Stimulated activated naive CD8-positive, alpha-beta T cell treated with anti-CD3 and anti-CD28 coated beads, Interleukin-15, amount 100 ng/mL, for 72 hours (primary cell): ENCODE results near the gene UXS1.
A peak's percentile ranks its signal among the peaks of the same experiment; 100 is the strongest.

ENCODE experiments used
- ATAC-seq: fragments of 150-1000 bp; cut with Tn5 transposase; 2 replicates; pipeline ENCODE4 v1.10.0; 2021; ENCODE audit warnings: mild to moderate bottlenecking, moderate library complexity
- DNase-seq, 2 donors: peaks; one replicate each; pipeline ENCODE4 v3.0.0; 2021 to 2022
- H3K27ac Mint-ChIP-seq, 2 donors: one replicate each; pipeline ENCODE4 v1.8.0; 2022; ENCODE audit warnings: mild to moderate bottlenecking in 2 of 2, mixed read lengths in 2 of 2, moderate library complexity in 2 of 2
- H3K27me3 Mint-ChIP-seq: one replicate; pipeline ENCODE4 v1.8.0; 2022; ENCODE audit warnings: mixed read lengths
- H3K4me1 Mint-ChIP-seq: one replicate; pipeline ENCODE4 v1.8.0; 2022; ENCODE audit warnings: mild to moderate bottlenecking, mixed read lengths
- H3K4me3 Mint-ChIP-seq, 2 donors: one replicate each; pipeline ENCODE4 v1.8.0; 2022; ENCODE audit warnings: mild to moderate bottlenecking in 2 of 2, mixed read lengths in 2 of 2, moderate library complexity in 1 of 2
- H3K9me3 Mint-ChIP-seq, 2 donors: one replicate each; pipeline ENCODE4 v1.8.0; 2022; ENCODE audit warnings: mixed read lengths in 2 of 2

UXS1 gene

DNA sequence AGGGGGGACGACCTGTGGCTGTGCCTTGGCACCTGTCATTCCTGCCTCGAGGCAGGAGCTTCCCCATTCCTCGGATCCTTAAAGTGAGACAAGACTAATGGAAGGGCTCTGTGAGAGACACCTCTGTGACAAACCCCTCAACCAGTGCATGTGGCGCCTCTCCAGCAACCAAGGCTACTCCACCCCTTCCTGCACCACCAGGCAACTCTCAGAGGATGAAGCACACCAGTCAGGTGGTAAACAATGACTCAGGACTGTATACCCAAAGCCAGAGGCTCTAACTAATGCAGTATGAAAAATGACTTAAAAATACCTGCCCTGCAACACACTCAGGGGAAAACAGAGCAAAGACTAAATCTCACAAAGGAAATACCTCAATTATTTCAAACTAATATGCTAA is 136.9 kb downstream of the UXS1 start:
- Mint-ChIP-seq H3K27me3 (no peaks in the 10 kb centered on the region), H3K27ac (peak overlapping the region in 1 of 2 donors; percentile 54), H3K9me3 (peaks cover 11 to 15% of the 10 kb centered on the region in 2 donors), H3K4me1 (peaks cover 88% of the 10 kb centered on the region), H3K4me3 (peak overlapping the region in 1 of 2 donors; percentile 27)
- ATAC-seq (peak; percentile 85), DNase-seq (peak in 1 of 2 donors; percentile 53)

DNA sequence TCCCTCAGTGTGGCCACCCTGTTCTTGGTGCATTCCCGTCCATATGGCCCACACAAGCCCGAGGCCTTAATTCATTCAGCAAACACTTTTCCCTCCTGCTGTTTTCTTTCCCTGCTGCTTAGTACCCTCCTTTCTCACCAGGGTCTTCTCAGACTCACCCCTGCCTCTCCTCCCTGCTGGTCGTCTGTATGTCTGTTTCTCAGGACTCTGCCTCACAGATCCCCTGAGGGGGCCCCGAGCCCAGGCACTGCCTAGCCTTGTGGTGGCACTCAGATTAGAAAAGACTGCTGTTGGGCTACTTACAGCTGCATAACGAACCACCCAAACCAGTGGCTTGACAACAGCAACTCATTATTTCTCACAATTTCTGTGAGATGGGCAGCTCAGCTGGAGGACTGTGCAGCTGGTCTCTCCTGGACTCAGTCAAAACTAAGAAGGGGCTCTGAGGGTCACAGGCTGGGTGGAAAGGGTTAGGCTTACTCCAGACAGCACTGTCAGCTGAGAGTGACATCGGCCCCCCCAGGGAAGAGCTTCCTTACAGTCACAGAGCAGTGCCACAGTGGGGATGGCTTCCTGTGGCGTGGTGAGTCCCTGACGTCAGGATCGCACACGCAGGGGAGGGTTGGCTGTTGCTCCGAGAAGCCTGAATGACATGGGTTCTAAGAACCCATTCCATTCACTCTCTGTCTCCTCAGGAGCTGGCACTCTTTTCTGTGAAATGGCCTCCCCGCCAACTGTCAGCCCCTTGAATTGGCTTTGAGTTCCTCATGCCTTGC is 139.0 kb downstream of the UXS1 start:
- Mint-ChIP-seq H3K4me3 (peak overlapping the region in 1 of 2 donors; percentile 17), H3K27ac (no peak overlapping the region), H3K9me3 (peaks cover 2 to 4% of the 10 kb centered on the region in 2 donors), H3K4me1 (peaks cover 80% of the 10 kb centered on the region), H3K27me3 (no peaks in the 10 kb centered on the region)
- DNase-seq = peak in 1 of 2 donors; percentile 16
- ATAC-seq = peak; percentile 34

DNA sequence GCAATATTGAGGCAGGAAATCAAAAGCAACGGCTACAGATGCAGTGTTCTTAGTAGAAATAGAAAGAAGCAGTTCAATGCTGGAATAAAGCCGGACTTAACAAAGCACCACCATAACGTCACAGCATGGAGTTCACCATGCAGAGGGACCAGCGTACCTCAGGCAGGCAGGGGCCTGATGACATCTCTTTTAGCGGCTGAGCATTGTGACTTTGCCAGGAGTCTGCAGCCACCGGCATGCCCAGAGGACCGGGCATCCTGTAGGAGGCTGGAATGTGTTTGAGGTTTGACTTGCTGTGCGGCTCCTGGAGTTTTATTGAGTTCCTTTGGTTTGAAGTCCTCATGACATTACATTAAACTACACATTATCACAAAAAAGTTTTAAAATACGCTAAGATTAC is 139.8 kb downstream of the UXS1 start:
- H3K9me3 Mint-ChIP-seq = no peaks in the 10 kb centered on the region
- H3K4me3 Mint-ChIP-seq = no peak overlapping the region

DNA sequence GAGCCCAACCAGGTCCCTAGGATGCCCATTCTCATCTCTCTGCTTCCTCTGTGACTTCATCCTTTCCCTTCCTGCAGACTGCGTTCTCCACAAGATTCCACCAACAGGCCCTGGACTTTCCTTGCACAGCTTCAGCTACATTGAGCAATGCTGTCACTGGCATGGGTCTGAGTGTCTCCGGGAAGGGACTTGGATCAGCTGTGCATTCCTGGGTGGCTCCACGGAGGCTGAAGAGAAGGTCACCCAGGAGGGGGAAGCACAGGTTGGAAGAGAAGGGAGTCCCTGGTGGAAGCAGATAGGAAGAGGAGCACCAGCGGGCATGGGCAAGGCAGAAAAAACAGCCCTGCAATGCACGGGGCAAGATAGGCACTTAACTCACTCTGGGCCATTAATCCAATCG is 140.5 kb downstream of the UXS1 start:
- peak overlapping the region; percentile 47 to 75 for H3K4me3 Mint-ChIP-seq
- H3K4me1 Mint-ChIP-seq = peaks cover 65% of the 10 kb centered on the region
- DNase-seq (no peak), ATAC-seq (no peak)
- no peaks in the 10 kb centered on the region for H3K27me3 Mint-ChIP-seq
- no peaks in the 10 kb centered on the region for H3K9me3 Mint-ChIP-seq
- no peak overlapping the region for H3K27ac Mint-ChIP-seq

More for the DNA sequence above, 139.8 kb downstream of the UXS1 start:
- Mint-ChIP-seq H3K4me1 (peaks cover 73% of the 10 kb centered on the region), H3K27me3 (no peaks in the 10 kb centered on the region), H3K27ac (peak overlapping the region in 1 of 2 donors; percentile 9)
- no peak for DNase-seq
- no peak for ATAC-seq

DNA sequence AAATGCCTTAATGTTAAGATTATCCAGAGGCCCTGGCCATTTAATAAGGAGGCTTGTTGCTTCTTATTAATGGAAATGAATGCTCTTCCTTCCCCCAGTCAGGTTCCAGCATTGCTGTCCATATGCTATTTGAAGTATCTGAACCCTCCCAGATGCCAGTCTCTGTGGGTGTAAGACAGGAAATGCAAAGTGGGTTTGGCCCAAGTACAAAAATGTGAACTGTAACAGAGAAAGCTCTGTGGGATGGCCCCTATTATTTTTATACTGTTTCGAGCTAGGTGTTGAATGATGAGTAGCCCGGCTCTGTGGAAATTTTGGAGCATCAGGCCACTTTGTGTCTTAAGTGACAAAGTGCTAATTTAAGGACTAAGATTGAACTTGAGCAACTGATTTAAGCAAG is 141.0 kb downstream of the UXS1 start:
- Mint-ChIP-seq H3K27ac (no peak overlapping the region), H3K27me3 (no peaks in the 10 kb centered on the region), H3K9me3 (no peaks in the 10 kb centered on the region), H3K4me3 (peak overlapping the region; percentile 47 to 75), H3K4me1 (peaks cover 60% of the 10 kb centered on the region)
- DNase-seq (peak in 1 of 2 donors; percentile 15), ATAC-seq (peak; percentile 68)

DNA sequence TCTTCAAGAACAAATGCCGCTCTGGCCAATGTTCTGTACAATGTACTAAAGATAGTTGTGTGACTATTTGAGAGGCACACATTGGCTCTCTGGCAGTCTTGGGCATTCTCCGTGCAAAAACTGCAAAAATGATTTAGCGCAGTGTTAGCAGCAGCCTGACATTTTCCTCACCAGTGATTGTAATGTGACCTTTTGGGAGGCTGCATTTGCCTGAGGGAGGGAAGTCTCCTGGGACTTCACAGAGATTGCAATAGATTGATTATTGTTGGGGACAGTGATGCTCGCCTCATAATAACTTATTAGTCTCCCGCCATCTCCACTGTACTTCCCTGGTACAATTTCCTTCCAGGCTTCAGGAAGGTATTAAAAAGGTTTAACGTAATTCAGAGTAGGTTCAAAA is 149.2 kb downstream of the UXS1 start:
- ATAC-seq = no peak
- Mint-ChIP-seq H3K4me3 (no peak overlapping the region), H3K27ac (no peak overlapping the region), H3K9me3 (no peaks in the 10 kb centered on the region), H3K27me3 (no peaks in the 10 kb centered on the region), H3K4me1 (no peaks in the 10 kb centered on the region)
- no peak for DNase-seq

DNA sequence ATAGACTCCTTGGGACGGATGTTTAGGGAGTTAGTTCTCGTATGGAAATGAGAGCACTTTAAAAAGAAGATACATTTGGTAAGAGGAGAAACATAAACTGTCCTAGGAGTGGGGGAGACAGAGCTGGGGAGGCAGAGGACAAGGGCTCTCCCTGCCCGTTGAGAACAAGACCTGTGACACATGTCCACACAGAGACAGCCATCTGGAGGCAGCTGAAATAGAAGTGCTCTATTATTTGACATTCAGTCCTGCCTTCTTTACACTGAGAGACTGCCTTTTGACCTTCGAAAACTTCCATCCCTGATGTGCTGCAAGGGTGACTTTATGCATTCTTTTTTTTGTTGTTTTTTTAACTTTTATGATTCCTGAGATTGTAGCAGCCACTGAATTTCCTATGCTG is 150.1 kb downstream of the UXS1 start:
- no peak for DNase-seq
- Mint-ChIP-seq H3K4me3 (no peak overlapping the region), H3K4me1 (peaks cover 2% of the 10 kb centered on the region), H3K9me3 (no peaks in the 10 kb centered on the region), H3K27ac (peak overlapping the region in 1 of 2 donors; percentile 66), H3K27me3 (no peaks in the 10 kb centered on the region)
- ATAC-seq = no peak
